Erythroblast (primary cell): ENCODE measurements around the gene TENT5A.

Experiments used
- GATA1 ChIP-seq: IDR thresholded peaks from 2 replicates; pipeline ENCODE4 v1.6.1; 2011; ENCODE audit warnings: low read depth, mild to moderate bottlenecking, control low read depth, low read length, moderate library complexity
- POLR2A ChIP-seq: IDR thresholded peaks from 2 replicates; pipeline ENCODE4 v1.6.1; 2011; ENCODE audit warnings: mild to moderate bottlenecking, low read length

GRCh38 chr6:81770381-81770780 lies 17.9 kb upstream of the TENT5A start:
- TF ChIP-seq POLR2A = no peak
- TF ChIP-seq GATA1 = no peak
